Mesothelial cell of epicardium (in vitro differentiated cells): ENCODE data around the gene UQCR10. TPM values are rescaled to one million over a fixed set of nuclear protein-coding genes. Genes with fewer than 3 reads are reported as not detected.
"Not testable (repeated sequence)": the region's sequence is repeated elsewhere in the genome, so short reads cannot be mapped to it uniquely, and the experiment has no call there.

Experiments used
- DNase-seq, 2 experiments: peaks; one replicate each; pipeline ENCODE4 v3.0.0; 2021; ENCODE audit warnings: low spot score in 2 of 2; ENCODE audit not compliant: unreplicated experiment in 2 of 2
- H3K27ac Mint-ChIP-seq: 2 replicates; pipeline ENCODE4 v1.8.0; 2021; ENCODE audit warnings: mixed read lengths
- H3K27me3 Mint-ChIP-seq: 2 replicates; pipeline ENCODE4 v1.8.0; 2021; ENCODE audit warnings: low read depth, mixed read lengths
- H3K36me3 Mint-ChIP-seq: 2 replicates; pipeline ENCODE4 v1.8.0; 2021; ENCODE audit warnings: mixed read lengths
- H3K4me1 Mint-ChIP-seq: 2 replicates; pipeline ENCODE4 v1.8.0; 2021; ENCODE audit warnings: mixed read lengths
- H3K4me3 Mint-ChIP-seq: 2 replicates; pipeline ENCODE4 v1.8.0; 2021; ENCODE audit warnings: mild to moderate bottlenecking, moderate library complexity, mixed read lengths
- H3K9me3 Mint-ChIP-seq: 2 replicates; pipeline ENCODE4 v1.8.0; 2021; ENCODE audit warnings: mixed read lengths
- CTCF ChIP-seq: fragments of 200-600 bp; sonication (generic); IDR thresholded peaks from one replicate; pipeline ENCODE4 v1.5.0; 2021; ENCODE audit warnings: antibody characterized with exemption; ENCODE audit not compliant: unreplicated experiment
- total RNA-seq: library from RNA; stranded (reverse); gene quantifications from 3 replicates; pipeline ENCODE4 v1.2.1, GENCODE V29; 2021

The UQCR10 gene
- total RNA-seq, 1 donor from 2014 or later = 72.9 TPM

DNA sequence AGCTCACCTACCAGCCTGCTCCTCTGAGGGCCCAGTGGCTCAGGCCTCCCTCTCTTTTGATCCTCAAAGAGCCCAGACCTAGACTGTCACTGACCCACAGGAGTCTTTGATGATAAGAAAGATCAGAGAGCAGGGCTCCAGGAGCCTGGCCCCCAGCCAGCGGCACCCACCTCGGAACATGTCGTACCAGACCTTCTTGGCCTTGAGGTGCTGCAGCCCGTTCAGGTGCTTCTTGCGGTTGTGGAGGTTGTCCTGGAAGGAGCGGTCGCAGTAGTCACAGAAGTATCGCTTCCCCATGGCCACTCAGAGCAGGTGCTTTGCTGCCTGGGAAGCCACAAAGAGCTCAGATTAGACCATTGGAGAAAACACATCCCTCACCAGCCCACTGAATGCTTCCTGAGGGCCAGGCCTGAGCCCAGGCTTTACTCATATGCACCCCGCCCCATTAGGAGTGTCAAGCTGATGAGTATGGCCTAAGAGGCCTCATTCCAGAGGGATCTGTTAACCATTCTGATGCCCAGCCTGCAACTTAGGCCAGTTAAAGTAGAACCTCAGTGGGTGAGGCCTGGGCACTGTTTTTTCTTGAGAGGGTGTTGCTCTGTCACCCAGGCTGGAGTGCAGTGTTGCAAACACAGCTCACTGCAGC, 18.8 kb upstream of the UQCR10 start:
- no peak overlapping the region for H3K4me3 Mint-ChIP-seq
- no peak for TF ChIP-seq CTCF
- H3K4me1 Mint-ChIP-seq = no peaks in the 10 kb centered on the region
- H3K27me3 Mint-ChIP-seq = no peaks in the 10 kb centered on the region
- DNase-seq = no peak
- peaks cover 10% of the 10 kb centered on the region for H3K36me3 Mint-ChIP-seq
- no peaks in the 10 kb centered on the region for H3K9me3 Mint-ChIP-seq
- no peak overlapping the region for H3K27ac Mint-ChIP-seq

- Mint-ChIP-seq H3K27me3 (no peaks in the 10 kb centered on the region), H3K4me1 (no peaks in the 10 kb centered on the region), H3K36me3 (peaks cover 10% of the 10 kb centered on the region), H3K27ac (no peak overlapping the region), H3K9me3 (no peaks in the 10 kb centered on the region), H3K4me3 (no peak overlapping the region)
- TF ChIP-seq CTCF = no peak
- DNase-seq = no peak
Observed at GRCh38 chr22:29750029-29750428, 17.1 kb upstream of the UQCR10 start.

DNA sequence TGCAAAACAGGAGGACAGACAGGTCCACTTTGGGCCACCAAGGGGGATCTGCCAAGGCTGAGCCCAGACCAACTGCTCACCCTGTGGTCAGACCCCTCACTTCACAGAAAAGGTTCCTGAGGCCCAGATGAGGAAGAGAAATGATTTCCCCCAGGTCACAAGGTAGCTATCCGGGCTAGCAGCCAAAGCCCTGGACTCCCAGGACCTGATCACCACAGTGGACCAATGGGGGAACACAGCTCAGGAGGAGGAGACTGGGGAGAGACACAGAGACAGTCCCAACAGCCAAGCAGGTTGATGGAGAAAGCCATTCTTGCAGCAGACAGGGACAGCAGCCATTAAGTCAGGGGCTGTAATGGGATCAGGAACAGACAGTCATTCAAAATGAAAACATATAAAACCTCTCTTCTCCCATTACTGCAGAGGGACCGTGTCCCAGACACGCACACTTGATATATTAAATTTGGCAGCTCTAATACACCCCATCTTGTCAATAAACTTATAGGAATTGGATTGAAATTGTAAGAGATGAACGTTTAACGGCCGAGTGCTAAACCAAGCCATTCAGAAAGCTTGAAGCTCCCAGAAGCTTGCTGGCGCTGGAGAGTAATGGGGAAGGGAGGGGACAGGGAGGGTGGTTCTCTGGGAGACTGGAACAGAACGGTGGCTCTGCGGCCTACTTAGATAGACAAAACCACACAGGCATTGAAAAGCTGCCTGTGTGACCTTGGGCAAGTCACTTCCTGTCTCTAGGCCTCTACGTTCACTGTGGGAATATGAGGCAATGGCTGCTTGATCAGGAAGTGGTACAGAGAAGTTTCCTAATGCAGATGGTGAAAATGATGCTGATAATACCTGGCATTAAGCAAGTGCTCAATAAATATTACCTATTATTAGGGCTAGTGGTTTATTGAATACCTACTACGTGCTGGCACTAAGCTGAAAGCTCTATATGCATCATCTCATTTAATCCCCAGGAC, 16.3 kb upstream of the UQCR10 start:
- H3K27me3 Mint-ChIP-seq = no peaks in the 10 kb centered on the region
- no peak for TF ChIP-seq CTCF

DNA sequence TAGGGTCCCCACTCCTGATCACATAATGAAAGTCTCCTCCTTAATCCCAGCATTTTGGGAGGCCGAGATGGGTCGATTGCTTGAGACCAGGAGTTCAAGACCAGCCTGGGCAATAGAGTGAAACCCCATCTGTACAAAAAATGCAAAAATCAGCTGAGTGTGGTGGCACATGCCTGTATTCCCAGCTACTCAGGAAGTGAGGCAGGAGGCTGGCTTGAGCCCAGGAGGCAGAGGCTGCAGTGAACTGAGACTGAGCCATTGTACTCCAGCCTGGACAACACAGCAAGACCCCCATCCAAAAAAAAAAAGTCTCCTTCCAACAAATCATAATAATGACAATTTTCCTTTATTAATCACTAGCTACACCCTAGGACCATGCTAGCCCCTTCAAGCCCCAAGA, 15.5 kb upstream of the UQCR10 start:
- H3K9me3 Mint-ChIP-seq = no peaks in the 10 kb centered on the region
- H3K4me1 Mint-ChIP-seq = no peaks in the 10 kb centered on the region
- no peak overlapping the region for H3K27ac Mint-ChIP-seq
- H3K36me3 Mint-ChIP-seq = peaks cover 7% of the 10 kb centered on the region
- H3K27me3 Mint-ChIP-seq = no peaks in the 10 kb centered on the region
- no peak for TF ChIP-seq CTCF
- no peak overlapping the region for H3K4me3 Mint-ChIP-seq
- DNase-seq = no peak

More for the DNA sequence above, 16.3 kb upstream of the UQCR10 start:
- no peak overlapping the region for H3K4me3 Mint-ChIP-seq
- H3K4me1 Mint-ChIP-seq = no peaks in the 10 kb centered on the region
- peaks cover 7% of the 10 kb centered on the region for H3K36me3 Mint-ChIP-seq
- H3K9me3 Mint-ChIP-seq = no peaks in the 10 kb centered on the region
- H3K27ac Mint-ChIP-seq = no peak overlapping the region
- DNase-seq = no peak

DNA sequence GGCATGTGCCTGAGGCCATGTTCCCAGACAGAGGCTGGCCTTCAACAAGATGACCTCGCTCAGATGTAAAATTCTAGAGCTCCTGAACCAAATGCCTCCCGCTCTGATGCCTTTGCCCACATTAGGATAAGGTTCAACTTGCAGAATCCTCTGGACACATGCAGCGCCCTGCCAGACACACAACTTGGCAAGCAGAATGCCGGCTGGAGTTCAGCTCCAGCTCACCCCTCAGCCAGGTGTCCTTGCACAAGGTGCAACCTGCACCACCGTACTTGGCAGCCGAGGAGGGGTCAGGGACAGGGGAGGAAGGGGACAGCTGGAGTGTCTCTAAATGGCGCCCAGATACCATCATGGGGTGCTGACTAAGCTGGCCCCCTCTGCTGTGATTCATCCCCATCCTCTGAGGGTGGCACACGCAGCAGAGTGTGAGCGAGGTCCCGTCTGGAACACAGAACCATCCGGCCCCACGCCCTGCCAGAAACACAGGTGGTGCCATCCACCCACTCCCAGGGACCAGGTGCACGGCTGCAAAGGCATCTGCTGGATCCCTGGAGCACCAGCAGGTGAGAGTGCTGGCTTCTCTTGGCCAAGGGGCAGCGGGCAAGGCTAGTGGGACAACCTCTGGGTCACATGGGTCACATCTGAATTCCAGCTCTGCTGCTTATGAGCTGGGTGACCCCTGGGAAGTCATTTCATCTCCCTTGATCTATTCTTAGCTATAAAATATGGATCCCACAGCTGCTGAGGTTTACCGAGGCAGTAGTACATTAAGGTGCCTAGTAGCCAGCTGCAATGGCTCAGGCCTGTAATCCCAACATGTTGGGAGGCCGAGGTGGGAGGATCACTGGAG, 13.1 kb upstream of the UQCR10 start:
- no peak for TF ChIP-seq CTCF
- H3K4me1 Mint-ChIP-seq = no peaks in the 10 kb centered on the region
- no peak for DNase-seq
- no peaks in the 10 kb centered on the region for H3K9me3 Mint-ChIP-seq
- no peaks in the 10 kb centered on the region for H3K27me3 Mint-ChIP-seq
- H3K27ac Mint-ChIP-seq = no peak overlapping the region
- no peaks in the 10 kb centered on the region for H3K36me3 Mint-ChIP-seq
- no peak overlapping the region for H3K4me3 Mint-ChIP-seq

DNA sequence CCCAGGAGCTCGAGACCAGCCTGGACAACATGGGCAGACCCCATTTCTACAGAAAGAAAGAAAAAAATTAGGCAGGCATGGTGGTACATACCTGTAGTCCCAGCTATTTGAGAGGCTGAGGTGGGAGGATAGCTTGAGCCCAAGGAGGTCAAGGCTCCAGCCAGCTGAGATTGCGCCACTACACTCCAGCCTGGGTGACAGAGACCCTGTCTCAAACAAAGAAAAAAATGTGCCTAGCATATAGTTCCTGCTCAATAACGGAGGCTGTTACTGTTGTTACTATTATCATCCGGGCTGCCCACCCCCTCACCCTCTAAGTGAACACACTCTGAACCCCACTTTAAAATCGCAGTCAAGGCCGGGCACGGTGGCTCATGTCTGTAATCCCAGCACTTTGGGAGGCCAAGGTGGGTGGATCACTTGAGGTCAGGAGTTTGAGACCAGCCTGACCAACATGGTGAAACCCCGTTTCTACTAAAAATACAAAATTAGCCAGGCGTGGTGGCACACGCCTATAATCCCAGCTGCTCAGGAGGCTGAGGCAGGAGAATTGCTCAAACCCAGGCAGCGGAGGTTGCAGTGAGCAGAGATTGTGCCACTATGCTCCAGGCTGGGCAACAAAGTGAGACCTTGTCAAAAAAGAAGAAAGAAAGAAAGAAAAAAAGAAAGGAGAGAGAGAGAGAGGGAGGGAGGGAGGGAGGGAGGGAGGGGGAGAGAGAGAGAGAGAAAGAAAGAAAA, 12.3 kb upstream of the UQCR10 start:
- DNase-seq, H3K4me1 Mint-ChIP-seq, H3K27me3 Mint-ChIP-seq, H3K9me3 Mint-ChIP-seq, H3K4me3 Mint-ChIP-seq, H3K36me3 Mint-ChIP-seq, H3K27ac Mint-ChIP-seq: not testable (repeated sequence)
